ENCODE results near the gene WDFY4.
A peak's percentile ranks its signal among the peaks of the same experiment; 100 is the strongest.

The WDFY4 gene

GRCh38 chr10:48946891-48947500 is 262.3 kb downstream of the WDFY4 start:
- Histone ChIP-seq H3K14ac (ENCODE audit: low read length in 2 of 2) (no peak overlapping the region), H2AK5ac (ENCODE audit: low read length, severe bottlenecking) (no peak overlapping the region), H2AFZ (ENCODE audit: low read depth, low read length) (no peak overlapping the region), H2BK12ac (ENCODE audit: low read length in 2 of 2) (no peak overlapping the region), H3K9me3 (ENCODE audit: control insufficient read depth, low read length) (no peaks in the 10 kb centered on the region), H3K27ac (ENCODE audit: low read length, poor library complexity, severe bottlenecking) (no peak overlapping the region), H3K27me3 (ENCODE audit: control insufficient read depth in 1 of 2, insufficient read depth in 1 of 2, low read length in 2 of 2) (peaks cover 20 to 80% of the 10 kb centered on the region in 2 experiments), H4K8ac (ENCODE audit: low read length) (no peak overlapping the region), H2BK120ac (ENCODE audit: low read depth, low read length) (no peak overlapping the region), H3K18ac (ENCODE audit: low read depth in 1 of 2, low read length in 2 of 2) (no peak overlapping the region), H2BK5ac (ENCODE audit: low read depth, low read length, poor library complexity, severe bottlenecking) (no peak overlapping the region), H3K4me1 (ENCODE audit: control insufficient read depth, insufficient read depth, low read depth, low read length) (peaks cover 3% of the 10 kb centered on the region), H4K91ac (ENCODE audit: low read length) (peak overlapping the region; percentile 41), H3K4me2 (ENCODE audit: low read length, poor library complexity, severe bottlenecking) (no peak overlapping the region), H3K4ac (ENCODE audit: low read depth in 1 of 2, low read length in 2 of 2) (no peak overlapping the region), H3K9ac (ENCODE audit: low read length) (no peak overlapping the region), H2BK15ac (ENCODE audit: low read depth, poor library complexity, severe bottlenecking) (no peak overlapping the region), H3K4me3 (ENCODE audit: insufficient read depth in 1 of 2, low read depth in 1 of 2, low read length in 2 of 2) (no peak overlapping the region), H3K23ac (ENCODE audit: low read length in 2 of 2) (no peak overlapping the region), H3K79me1 (replicated peaks; ENCODE audit: low read length, poor library complexity, severe bottlenecking) (no peaks in the 10 kb centered on the region), H3K36me3 (ENCODE audit: control insufficient read depth in 1 of 2, insufficient read depth in 2 of 2, low read depth in 1 of 2, low read length in 2 of 2) (no peaks in the 10 kb centered on the region)
- WGBS = 85% methylated on average over 10 of the region's 12 CpGs
- DNase-seq = no peak

- Histone ChIP-seq H4K91ac (ENCODE audit: low read length) (no peak overlapping the region), H3K4me3 (ENCODE audit: insufficient read depth in 1 of 2, low read depth in 1 of 2, low read length in 2 of 2) (no peak overlapping the region), H2AFZ (ENCODE audit: low read depth, low read length) (no peak overlapping the region), H3K27me3 (ENCODE audit: control insufficient read depth in 1 of 2, insufficient read depth in 1 of 2, low read length in 2 of 2) (peaks cover 28 to 89% of the 10 kb centered on the region in 2 experiments), H2AK5ac (ENCODE audit: low read length, severe bottlenecking) (no peak overlapping the region), H3K4me2 (ENCODE audit: low read length, poor library complexity, severe bottlenecking) (no peak overlapping the region), H2BK120ac (ENCODE audit: low read depth, low read length) (no peak overlapping the region), H3K14ac (ENCODE audit: low read length in 2 of 2) (no peak overlapping the region), H3K4me1 (ENCODE audit: control insufficient read depth, insufficient read depth, low read depth, low read length) (peaks cover 3% of the 10 kb centered on the region), H2BK5ac (ENCODE audit: low read depth, low read length, poor library complexity, severe bottlenecking) (no peak overlapping the region), H2BK12ac (ENCODE audit: low read length in 2 of 2) (no peak overlapping the region), H3K4ac (ENCODE audit: low read depth in 1 of 2, low read length in 2 of 2) (no peak overlapping the region), H4K8ac (ENCODE audit: low read length) (no peak overlapping the region), H3K79me1 (replicated peaks; ENCODE audit: low read length, poor library complexity, severe bottlenecking) (no peaks in the 10 kb centered on the region), H3K18ac (ENCODE audit: low read depth in 1 of 2, low read length in 2 of 2) (no peak overlapping the region), H3K27ac (ENCODE audit: low read length, poor library complexity, severe bottlenecking) (no peak overlapping the region), H2BK15ac (ENCODE audit: low read depth, poor library complexity, severe bottlenecking) (no peak overlapping the region), H3K9me3 (ENCODE audit: control insufficient read depth, low read length) (no peaks in the 10 kb centered on the region), H3K9ac (ENCODE audit: low read length) (no peak overlapping the region), H3K23ac (ENCODE audit: low read length in 2 of 2) (no peak overlapping the region), H3K36me3 (ENCODE audit: control insufficient read depth in 1 of 2, insufficient read depth in 2 of 2, low read depth in 1 of 2, low read length in 2 of 2) (no peaks in the 10 kb centered on the region)
- WGBS = 71% methylated on average over 10 of the region's 10 CpGs
- no peak for DNase-seq
Observed at GRCh38 chr10:48947690-48948469, 263.2 kb downstream of the WDFY4 start.

GRCh38 chr10:48948470-48949037 is 263.9 kb downstream of the WDFY4 start:
- H3K4me3 ChIP-seq (ENCODE audit: insufficient read depth in 1 of 2, low read depth in 1 of 2, low read length in 2 of 2) = no peak overlapping the region
- no peak overlapping the region for H3K14ac ChIP-seq (ENCODE audit: low read length in 2 of 2)
- H3K4ac ChIP-seq (ENCODE audit: low read depth in 1 of 2, low read length in 2 of 2) = no peak overlapping the region
- H2AFZ ChIP-seq (ENCODE audit: low read depth, low read length) = no peak overlapping the region
- no peak overlapping the region for H3K27ac ChIP-seq (ENCODE audit: low read length, poor library complexity, severe bottlenecking)
- H3K79me1 ChIP-seq (replicated peaks; ENCODE audit: low read length, poor library complexity, severe bottlenecking) = no peaks in the 10 kb centered on the region
- no peak overlapping the region for H2AK5ac ChIP-seq (ENCODE audit: low read length, severe bottlenecking)
- H3K18ac ChIP-seq (ENCODE audit: low read depth in 1 of 2, low read length in 2 of 2) = no peak overlapping the region
- H2BK12ac ChIP-seq (ENCODE audit: low read length in 2 of 2) = no peak overlapping the region
- no peaks in the 10 kb centered on the region for H3K9me3 ChIP-seq (ENCODE audit: control insufficient read depth, low read length)
- no peaks in the 10 kb centered on the region for H3K36me3 ChIP-seq (ENCODE audit: control insufficient read depth in 1 of 2, insufficient read depth in 2 of 2, low read depth in 1 of 2, low read length in 2 of 2)
- no peak overlapping the region for H2BK15ac ChIP-seq (ENCODE audit: low read depth, poor library complexity, severe bottlenecking)
- WGBS = 97% methylated on average over 2 of the region's 2 CpGs
- H3K4me2 ChIP-seq (ENCODE audit: low read length, poor library complexity, severe bottlenecking) = no peak overlapping the region
- no peak overlapping the region for H4K8ac ChIP-seq (ENCODE audit: low read length)
- H2BK5ac ChIP-seq (ENCODE audit: low read depth, low read length, poor library complexity, severe bottlenecking) = no peak overlapping the region
- H3K4me1 ChIP-seq (ENCODE audit: control insufficient read depth, insufficient read depth, low read depth, low read length) = peaks cover 3% of the 10 kb centered on the region
- no peak for DNase-seq
- H2BK120ac ChIP-seq (ENCODE audit: low read depth, low read length) = no peak overlapping the region
- no peak overlapping the region for H3K9ac ChIP-seq (ENCODE audit: low read length)
- H3K23ac ChIP-seq (ENCODE audit: low read length in 2 of 2) = no peak overlapping the region
- no peak overlapping the region for H4K91ac ChIP-seq (ENCODE audit: low read length)
- peaks cover 32 to 94% of the 10 kb centered on the region in 2 experiments for H3K27me3 ChIP-seq (ENCODE audit: control insufficient read depth in 1 of 2, insufficient read depth in 1 of 2, low read length in 2 of 2)

- Histone ChIP-seq H3K14ac (ENCODE audit: low read length in 2 of 2) (no peak overlapping the region), H3K9ac (ENCODE audit: low read length) (no peak overlapping the region), H3K9me3 (ENCODE audit: control insufficient read depth, low read length) (no peaks in the 10 kb centered on the region), H3K27me3 (ENCODE audit: control insufficient read depth in 1 of 2, insufficient read depth in 1 of 2, low read length in 2 of 2) (peaks cover 29 to 94% of the 10 kb centered on the region in 2 experiments), H3K23ac (ENCODE audit: low read length in 2 of 2) (no peak overlapping the region), H4K91ac (ENCODE audit: low read length) (no peak overlapping the region), H4K8ac (ENCODE audit: low read length) (no peak overlapping the region), H3K36me3 (ENCODE audit: control insufficient read depth in 1 of 2, insufficient read depth in 2 of 2, low read depth in 1 of 2, low read length in 2 of 2) (no peaks in the 10 kb centered on the region), H3K27ac (ENCODE audit: low read length, poor library complexity, severe bottlenecking) (no peak overlapping the region), H3K4me1 (ENCODE audit: control insufficient read depth, insufficient read depth, low read depth, low read length) (peaks cover 1% of the 10 kb centered on the region), H3K18ac (ENCODE audit: low read depth in 1 of 2, low read length in 2 of 2) (no peak overlapping the region), H2BK15ac (ENCODE audit: low read depth, poor library complexity, severe bottlenecking) (no peak overlapping the region), H3K4ac (ENCODE audit: low read depth in 1 of 2, low read length in 2 of 2) (no peak overlapping the region), H3K4me3 (ENCODE audit: insufficient read depth in 1 of 2, low read depth in 1 of 2, low read length in 2 of 2) (no peak overlapping the region), H2BK120ac (ENCODE audit: low read depth, low read length) (no peak overlapping the region), H3K79me1 (replicated peaks; ENCODE audit: low read length, poor library complexity, severe bottlenecking) (no peaks in the 10 kb centered on the region), H2BK5ac (ENCODE audit: low read depth, low read length, poor library complexity, severe bottlenecking) (no peak overlapping the region), H3K4me2 (ENCODE audit: low read length, poor library complexity, severe bottlenecking) (no peak overlapping the region), H2AK5ac (ENCODE audit: low read length, severe bottlenecking) (no peak overlapping the region), H2AFZ (ENCODE audit: low read depth, low read length) (no peak overlapping the region), H2BK12ac (ENCODE audit: low read length in 2 of 2) (no peak overlapping the region)
- WGBS = 83% methylated on average over 7 of the region's 7 CpGs
- DNase-seq = no peak
Observed at GRCh38 chr10:48951707-48952106, 267.0 kb downstream of the WDFY4 start.
